AG20443 (cell line): ENCODE results near the gene PRKN.

Experiments
- DNase-seq: peaks from one replicate; pipeline ENCODE4 v3.0.0; 2012; ENCODE audit warnings: low spot score, mixed read lengths

Gene PRKN

GRCh38 chr6:161598896-161599295 lies 1128.7 kb downstream of the PRKN start:
- DNase-seq: no peak

GRCh38 chr6:161596807-161597520 lies 1130.6 kb downstream of the PRKN start:
- DNase-seq: no peak

GRCh38 chr6:161594412-161594811 lies 1133.2 kb downstream of the PRKN start:
- no peak for DNase-seq

- no peak for DNase-seq
Measured at GRCh38 chr6:161590961-161591627, 1136.5 kb downstream of the PRKN start.

- DNase-seq: no peak
Measured at GRCh38 chr6:161586887-161587286, 1140.7 kb downstream of the PRKN start.

- no peak for DNase-seq
Measured at GRCh38 chr6:161584621-161585340, 1142.8 kb downstream of the PRKN start.

GRCh38 chr6:161584051-161584450 lies 1143.5 kb downstream of the PRKN start:
- peak; percentile 19 for DNase-seq

GRCh38 chr6:161583584-161583983 lies 1144.0 kb downstream of the PRKN start:
- DNase-seq: no peak

GRCh38 chr6:161578478-161578877 lies 1149.1 kb downstream of the PRKN start:
- DNase-seq: no peak

- no peak for DNase-seq
Measured at GRCh38 chr6:161575523-161576254, 1151.9 kb downstream of the PRKN start.

GRCh38 chr6:161568885-161569456 lies 1158.6 kb downstream of the PRKN start:
- DNase-seq: no peak

GRCh38 chr6:161564952-161565351 lies 1162.6 kb downstream of the PRKN start:
- DNase-seq: no peak

- DNase-seq: no peak
Measured at GRCh38 chr6:161561908-161562307, 1165.7 kb downstream of the PRKN start.

GRCh38 chr6:161557333-161558107 lies 1170.0 kb downstream of the PRKN start:
- DNase-seq: no peak

GRCh38 chr6:161554883-161555282 lies 1172.7 kb downstream of the PRKN start:
- DNase-seq: no peak

GRCh38 chr6:161549977-161550655 lies 1177.5 kb downstream of the PRKN start:
- no peak for DNase-seq

- DNase-seq: no peak
Measured at GRCh38 chr6:161548713-161549296, 1178.8 kb downstream of the PRKN start.

- DNase-seq: no peak
Measured at GRCh38 chr6:161547617-161548016, 1179.9 kb downstream of the PRKN start.

- no peak for DNase-seq
Measured at GRCh38 chr6:161546632-161547031, 1180.9 kb downstream of the PRKN start.

- DNase-seq: no peak
Measured at GRCh38 chr6:161545741-161546140, 1181.8 kb downstream of the PRKN start.
